HEK293 (cell line): Measurements from ENCODE around the gene ST6GAL1.

Source experiments
- BCL11A ChIP-seq: fragments of 450-650 bp; formaldehyde crosslinking; IDR thresholded peaks from 2 replicates; pipeline ENCODE4 v1.5.1; 2016; ENCODE audit warnings: low read depth, missing biosample characterization, missing genetic modification characterization
- YY1 ChIP-seq: fragments of 450-650 bp; formaldehyde crosslinking; IDR thresholded peaks from 2 replicates; pipeline ENCODE4 v1.5.1; 2018; ENCODE audit warnings: missing biosample characterization, missing genetic modification characterization
- ZBTB8A ChIP-seq: fragments of 450-650 bp; formaldehyde crosslinking; IDR thresholded peaks from 2 replicates; pipeline ENCODE4 v1.5.1; 2016; ENCODE audit warnings: missing biosample characterization, missing genetic modification characterization
- ZNF501 ChIP-seq: fragments of 450-650 bp; formaldehyde crosslinking; IDR thresholded peaks from 2 replicates; pipeline ENCODE4 v1.5.1; 2016; ENCODE audit warnings: missing biosample characterization, missing genetic modification characterization
- ZNF544 ChIP-seq: fragments of 450-650 bp; formaldehyde crosslinking; IDR thresholded peaks from 2 replicates; pipeline ENCODE4 v1.5.0; 2017; ENCODE audit warnings: missing biosample characterization, missing genetic modification characterization
- ZNF558 ChIP-seq: fragments of 450-650 bp; formaldehyde crosslinking; IDR thresholded peaks from 2 replicates; pipeline ENCODE4 v1.5.1; 2016; ENCODE audit warnings: missing biosample characterization, missing genetic modification characterization
- ZNF660 ChIP-seq: fragments of 450-650 bp; IDR thresholded peaks from 2 replicates; pipeline ENCODE4 v1.5.1; 2018; ENCODE audit warnings: missing biosample characterization, mild to moderate bottlenecking, missing genetic modification characterization
- TF ChIP-seq, protein P1 (sequence below): fragments of 450-650 bp; formaldehyde crosslinking; IDR thresholded peaks from 2 replicates; pipeline ENCODE4 v1.5.1; 2016; ENCODE audit warnings: missing biosample characterization, missing genetic modification characterization
- TF ChIP-seq, protein P2 (sequence below): sonication (generic); formaldehyde crosslinking; IDR thresholded peaks from 2 replicates; pipeline ENCODE4 v1.8.1; 2022; ENCODE audit warnings: mild to moderate bottlenecking, moderate library complexity, missing genetic modification reagents
- TF ChIP-seq, protein P3 (sequence below): fragments of 450-650 bp; formaldehyde crosslinking; IDR thresholded peaks from 2 replicates; pipeline ENCODE4 v1.5.1; 2016; ENCODE audit warnings: missing biosample characterization, missing genetic modification characterization

DNA sequence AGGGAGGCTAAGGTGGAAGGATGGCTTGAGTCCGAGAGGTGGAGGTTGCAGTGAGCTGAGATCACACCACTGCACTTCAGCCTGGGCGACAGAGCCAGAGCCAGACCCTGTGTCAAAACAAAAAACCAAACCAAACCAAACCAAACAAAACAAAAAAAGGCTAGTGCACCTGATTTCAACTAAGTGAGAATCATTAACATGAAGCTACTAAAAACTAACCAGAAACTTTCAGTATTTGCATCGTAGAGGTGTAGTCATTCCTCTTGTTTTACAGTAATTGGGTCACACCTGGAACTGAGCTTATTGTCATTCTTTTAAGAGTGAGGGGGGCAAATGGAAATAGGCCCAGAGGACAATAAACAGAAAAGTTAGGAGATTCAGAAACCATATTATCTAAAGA is 58.5 kb downstream of the ST6GAL1 start:
- TF ChIP-seq YY1 (tag by site-specific recombination) (no peak), ZNF544 (tag by site-specific recombination) (no peak), ZNF660 (tag by site-specific recombination) (no peak), ZNF501 (tag by site-specific recombination) (no peak), ZBTB8A (no peak), BCL11A (tag by site-specific recombination) (no peak), ZNF558 (tag by site-specific recombination) (no peak)
- TF ChIP-seq, protein P1, sequence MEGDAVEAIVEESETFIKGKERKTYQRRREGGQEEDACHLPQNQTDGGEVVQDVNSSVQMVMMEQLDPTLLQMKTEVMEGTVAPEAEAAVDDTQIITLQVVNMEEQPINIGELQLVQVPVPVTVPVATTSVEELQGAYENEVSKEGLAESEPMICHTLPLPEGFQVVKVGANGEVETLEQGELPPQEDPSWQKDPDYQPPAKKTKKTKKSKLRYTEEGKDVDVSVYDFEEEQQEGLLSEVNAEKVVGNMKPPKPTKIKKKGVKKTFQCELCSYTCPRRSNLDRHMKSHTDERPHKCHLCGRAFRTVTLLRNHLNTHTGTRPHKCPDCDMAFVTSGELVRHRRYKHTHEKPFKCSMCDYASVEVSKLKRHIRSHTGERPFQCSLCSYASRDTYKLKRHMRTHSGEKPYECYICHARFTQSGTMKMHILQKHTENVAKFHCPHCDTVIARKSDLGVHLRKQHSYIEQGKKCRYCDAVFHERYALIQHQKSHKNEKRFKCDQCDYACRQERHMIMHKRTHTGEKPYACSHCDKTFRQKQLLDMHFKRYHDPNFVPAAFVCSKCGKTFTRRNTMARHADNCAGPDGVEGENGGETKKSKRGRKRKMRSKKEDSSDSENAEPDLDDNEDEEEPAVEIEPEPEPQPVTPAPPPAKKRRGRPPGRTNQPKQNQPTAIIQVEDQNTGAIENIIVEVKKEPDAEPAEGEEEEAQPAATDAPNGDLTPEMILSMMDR (tag by site-specific recombination) = no peak
- TF ChIP-seq, protein P2, sequence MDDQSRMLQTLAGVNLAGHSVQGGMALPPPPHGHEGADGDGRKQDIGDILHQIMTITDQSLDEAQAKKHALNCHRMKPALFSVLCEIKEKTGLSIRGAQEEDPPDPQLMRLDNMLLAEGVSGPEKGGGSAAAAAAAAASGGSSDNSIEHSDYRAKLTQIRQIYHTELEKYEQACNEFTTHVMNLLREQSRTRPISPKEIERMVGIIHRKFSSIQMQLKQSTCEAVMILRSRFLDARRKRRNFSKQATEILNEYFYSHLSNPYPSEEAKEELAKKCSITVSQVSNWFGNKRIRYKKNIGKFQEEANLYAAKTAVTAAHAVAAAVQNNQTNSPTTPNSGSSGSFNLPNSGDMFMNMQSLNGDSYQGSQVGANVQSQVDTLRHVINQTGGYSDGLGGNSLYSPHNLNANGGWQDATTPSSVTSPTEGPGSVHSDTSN (CRISPR knock-in tag) = no peak
- TF ChIP-seq, protein P3, sequence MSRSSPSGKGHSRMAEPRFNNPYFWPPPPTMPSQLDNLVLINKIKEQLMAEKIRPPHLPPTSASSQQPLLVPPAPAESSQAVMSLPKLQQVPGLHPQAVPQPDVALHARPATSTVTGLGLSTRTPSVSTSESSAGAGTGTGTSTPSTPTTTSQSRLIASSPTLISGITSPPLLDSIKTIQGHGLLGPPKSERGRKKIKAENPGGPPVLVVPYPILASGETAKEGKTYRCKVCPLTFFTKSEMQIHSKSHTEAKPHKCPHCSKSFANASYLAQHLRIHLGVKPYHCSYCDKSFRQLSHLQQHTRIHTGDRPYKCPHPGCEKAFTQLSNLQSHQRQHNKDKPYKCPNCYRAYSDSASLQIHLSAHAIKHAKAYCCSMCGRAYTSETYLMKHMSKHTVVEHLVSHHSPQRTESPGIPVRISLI (tag by site-specific recombination) = no peak
